ENCODE results near the gene FAM118A.

The FAM118A gene

GRCh38 chr22:45263463-45264269 lies 46.1 kb upstream of the FAM118A start:
- TF ChIP-seq, protein P1, sequence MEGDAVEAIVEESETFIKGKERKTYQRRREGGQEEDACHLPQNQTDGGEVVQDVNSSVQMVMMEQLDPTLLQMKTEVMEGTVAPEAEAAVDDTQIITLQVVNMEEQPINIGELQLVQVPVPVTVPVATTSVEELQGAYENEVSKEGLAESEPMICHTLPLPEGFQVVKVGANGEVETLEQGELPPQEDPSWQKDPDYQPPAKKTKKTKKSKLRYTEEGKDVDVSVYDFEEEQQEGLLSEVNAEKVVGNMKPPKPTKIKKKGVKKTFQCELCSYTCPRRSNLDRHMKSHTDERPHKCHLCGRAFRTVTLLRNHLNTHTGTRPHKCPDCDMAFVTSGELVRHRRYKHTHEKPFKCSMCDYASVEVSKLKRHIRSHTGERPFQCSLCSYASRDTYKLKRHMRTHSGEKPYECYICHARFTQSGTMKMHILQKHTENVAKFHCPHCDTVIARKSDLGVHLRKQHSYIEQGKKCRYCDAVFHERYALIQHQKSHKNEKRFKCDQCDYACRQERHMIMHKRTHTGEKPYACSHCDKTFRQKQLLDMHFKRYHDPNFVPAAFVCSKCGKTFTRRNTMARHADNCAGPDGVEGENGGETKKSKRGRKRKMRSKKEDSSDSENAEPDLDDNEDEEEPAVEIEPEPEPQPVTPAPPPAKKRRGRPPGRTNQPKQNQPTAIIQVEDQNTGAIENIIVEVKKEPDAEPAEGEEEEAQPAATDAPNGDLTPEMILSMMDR (IDR thresholded peaks at IDR 0.05; ENCODE audit: low read depth, low read length), result peak; percentile 92
- H3K27me3 ChIP-seq (ENCODE audit: insufficient read depth, low read depth, severe bottlenecking), result no peaks in the 10 kb centered on the region
- H3K9me3 ChIP-seq (ENCODE audit: severe bottlenecking), result no peaks in the 10 kb centered on the region
- no peak overlapping the region for H3K4me3 ChIP-seq (ENCODE audit: low read depth, low read length)
- H3K27ac ChIP-seq, result peak overlapping the region; percentile 44
- peak; percentile 84 for DNase-seq
- no peaks in the 10 kb centered on the region for H3K36me3 ChIP-seq

GRCh38 chr22:45265535-45265934 lies 44.2 kb upstream of the FAM118A start:
- DNase-seq, result no peak
- no peak overlapping the region for H3K27ac ChIP-seq
- H3K36me3 ChIP-seq, result no peaks in the 10 kb centered on the region
- no peaks in the 10 kb centered on the region for H3K27me3 ChIP-seq (ENCODE audit: insufficient read depth, low read depth, severe bottlenecking)
- H3K9me3 ChIP-seq (ENCODE audit: severe bottlenecking), result no peaks in the 10 kb centered on the region
- TF ChIP-seq, protein P1 (IDR thresholded peaks at IDR 0.05; ENCODE audit: low read depth, low read length), result no peak
- H3K4me3 ChIP-seq (ENCODE audit: low read depth, low read length), result no peak overlapping the region

DNA sequence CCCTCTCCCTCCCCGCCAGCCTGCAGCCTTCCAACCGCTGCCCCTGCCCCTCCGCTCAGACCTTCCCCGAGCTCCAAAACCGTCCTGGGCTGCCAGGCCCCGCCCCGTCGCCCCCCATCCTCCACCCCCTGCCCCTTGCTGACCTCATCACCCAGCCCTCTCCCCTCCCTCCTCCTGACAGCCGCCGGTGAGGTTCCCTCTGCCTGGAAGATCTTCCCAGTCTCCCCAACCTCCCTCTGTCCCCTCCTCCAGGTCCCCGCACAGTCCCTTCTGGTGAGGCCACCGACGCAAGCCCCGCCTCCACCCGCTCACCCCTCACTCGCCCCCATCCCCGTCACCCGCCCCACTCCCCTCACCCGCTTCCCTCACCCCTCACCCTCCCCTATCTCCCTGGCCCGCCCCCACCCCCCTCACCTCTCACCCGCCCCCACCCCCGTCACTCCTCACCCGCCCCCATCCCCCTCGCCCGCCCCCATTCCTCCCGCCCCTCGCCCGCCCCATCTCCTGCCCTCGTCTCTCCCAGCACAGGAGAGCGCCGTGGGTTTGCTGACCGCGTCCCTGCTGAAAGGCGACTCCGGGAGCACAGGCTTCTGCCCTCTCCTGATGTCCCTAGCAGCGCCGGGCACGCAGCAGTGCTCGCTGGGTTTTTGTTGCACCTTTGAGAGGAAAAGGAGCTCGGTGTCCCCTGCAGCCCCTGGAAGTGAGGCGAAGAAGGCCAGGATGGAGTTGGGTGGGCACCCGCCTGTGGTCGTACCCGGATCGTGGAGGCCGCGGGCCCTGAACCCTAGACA lies 41.4 kb upstream of the FAM118A start:
- Histone ChIP-seq H3K36me3 (no peaks in the 10 kb centered on the region), H3K27ac (0 out of 2 replicates have a peak overlapping the region, but pooled peaks have one; percentile 48), H3K4me3 (ENCODE audit: low read depth, low read length) (peak overlapping the region; percentile 83), H3K9me3 (ENCODE audit: severe bottlenecking) (no peaks in the 10 kb centered on the region), H3K27me3 (ENCODE audit: insufficient read depth, low read depth, severe bottlenecking) (no peaks in the 10 kb centered on the region)
- peak; percentile 81 for DNase-seq
- TF ChIP-seq, protein P1 (IDR thresholded peaks at IDR 0.05; ENCODE audit: low read depth, low read length), result no peak

DNA sequence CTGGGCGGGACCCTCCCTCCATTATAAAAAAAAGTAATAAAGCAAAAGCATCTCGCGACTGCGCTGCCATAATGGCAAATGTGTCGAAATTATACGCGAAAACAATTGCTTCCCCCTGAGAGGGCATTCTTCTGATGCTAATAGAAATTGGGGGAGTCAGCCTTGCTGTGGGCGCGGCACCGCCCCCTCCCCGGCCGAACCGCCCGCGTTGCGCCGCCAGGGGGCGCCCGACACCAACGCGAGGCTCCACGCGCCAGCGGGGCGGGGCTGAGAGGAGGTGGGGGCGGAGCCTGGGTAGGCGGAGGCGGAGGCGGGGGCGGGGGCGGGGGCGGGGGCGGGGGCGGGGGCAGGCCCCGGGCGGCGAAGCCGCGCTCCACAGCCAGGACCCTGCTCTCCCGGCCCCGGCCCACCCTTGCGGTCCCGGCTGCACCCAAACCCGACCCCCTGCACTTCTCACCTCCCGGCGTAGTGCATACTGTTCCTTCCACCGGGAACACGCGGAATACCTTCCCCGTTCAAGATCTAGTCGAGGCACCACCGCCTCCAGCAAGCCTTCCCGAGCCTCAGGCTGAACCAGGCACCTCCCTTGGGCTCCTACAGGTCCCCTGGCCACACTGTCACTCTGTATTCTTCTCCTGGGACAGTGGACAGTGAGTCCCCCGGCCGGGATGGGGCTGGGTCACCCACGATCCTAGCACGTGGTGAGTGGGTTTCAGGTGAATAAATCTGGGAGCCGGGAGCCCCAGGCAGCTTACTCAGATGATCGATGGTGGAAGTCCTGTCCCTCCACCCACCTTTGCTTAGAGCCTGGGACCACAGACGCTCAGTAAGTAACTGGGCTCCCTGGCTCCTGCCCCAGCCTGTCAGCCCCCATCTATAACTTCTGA lies 40.5 kb upstream of the FAM118A start:
- Histone ChIP-seq H3K4me3 (ENCODE audit: low read depth, low read length) (peak overlapping the region; percentile 83), H3K27ac (no peak overlapping the region), H3K9me3 (ENCODE audit: severe bottlenecking) (no peaks in the 10 kb centered on the region), H3K27me3 (ENCODE audit: insufficient read depth, low read depth, severe bottlenecking) (no peaks in the 10 kb centered on the region), H3K36me3 (no peaks in the 10 kb centered on the region)
- TF ChIP-seq, protein P1 (IDR thresholded peaks at IDR 0.05; ENCODE audit: low read depth, low read length), result peak; percentile 79
- peak; percentile 80 for DNase-seq

DNA sequence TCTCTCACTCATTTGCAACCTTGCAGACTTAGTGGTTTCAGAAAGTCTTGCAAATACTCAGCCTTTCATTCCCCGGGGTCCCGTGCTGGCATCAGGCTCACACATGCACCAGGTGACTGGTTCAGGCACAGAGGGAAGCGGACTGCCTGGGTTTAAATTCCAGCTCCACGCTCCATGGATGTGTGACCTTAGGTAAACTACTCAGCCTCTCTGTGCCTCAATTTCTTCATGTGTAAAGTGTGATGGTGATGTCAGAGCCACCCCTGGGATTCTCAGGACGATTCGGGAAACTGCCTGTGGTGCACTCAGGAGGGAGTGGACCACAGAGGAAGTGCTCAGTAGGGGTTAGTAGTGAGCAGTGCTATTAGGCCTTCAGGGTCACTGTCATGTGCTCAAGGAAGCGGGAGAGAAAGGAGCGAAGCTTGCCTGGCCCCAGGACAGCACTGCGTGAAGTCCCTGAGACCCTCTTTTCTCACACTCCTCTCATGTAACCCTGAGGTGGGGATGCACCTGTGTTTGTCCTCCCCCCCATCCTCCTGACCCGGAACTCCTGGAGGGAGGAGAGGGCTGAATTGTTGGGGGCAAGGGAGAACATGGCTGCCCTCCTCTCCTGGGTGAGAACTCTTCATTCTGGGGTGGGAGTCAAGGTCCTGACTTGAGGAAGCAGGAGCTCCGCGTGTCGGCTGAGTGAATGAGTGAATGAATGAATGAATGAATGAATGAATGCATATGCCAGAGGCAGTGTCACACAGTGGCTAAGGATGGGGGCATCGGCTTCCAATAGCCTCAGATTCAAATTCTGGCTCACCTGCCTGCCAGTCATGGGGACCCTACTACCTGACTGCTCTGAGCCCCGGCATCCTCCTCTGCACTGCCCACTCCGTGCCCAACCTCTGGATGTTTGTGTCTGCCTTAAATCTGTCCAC lies 39.4 kb upstream of the FAM118A start:
- Histone ChIP-seq H3K4me3 (ENCODE audit: low read depth, low read length) (no peak overlapping the region), H3K9me3 (ENCODE audit: severe bottlenecking) (no peaks in the 10 kb centered on the region), H3K36me3 (no peaks in the 10 kb centered on the region), H3K27ac (no peak overlapping the region), H3K27me3 (ENCODE audit: insufficient read depth, low read depth, severe bottlenecking) (no peaks in the 10 kb centered on the region)
- no peak for DNase-seq
- TF ChIP-seq, protein P1 (IDR thresholded peaks at IDR 0.05; ENCODE audit: low read depth, low read length), result no peak
